GM18526 (cell line): ENCODE results near the gene VWC2.

ENCODE experiments used
- POLR2A ChIP-seq: IDR thresholded peaks from 3 replicates; pipeline ENCODE4 v1.6.1; 2011; ENCODE audit not compliant: insufficient read length; ENCODE audit errors: extremely low read depth

Gene VWC2

GRCh38 chr7:49773218-49773935 is at the start of gene VWC2:
VWC2 (plus strand) TSS chr7:49773638; CDS start chr7:49775436, 1,798 bp downstream.
- no peak for TF ChIP-seq POLR2A

- TF ChIP-seq POLR2A: no peak
Observed at GRCh38 chr7:49724071-49724470, 49.4 kb upstream of the VWC2 start.

GRCh38 chr7:49731836-49732235 is 41.6 kb upstream of the VWC2 start:
- no peak for TF ChIP-seq POLR2A

- TF ChIP-seq POLR2A: no peak
Observed at GRCh38 chr7:49762666-49763065, 10.8 kb upstream of the VWC2 start.

GRCh38 chr7:49763791-49764190 is 9.6 kb upstream of the VWC2 start:
- TF ChIP-seq POLR2A: no peak

GRCh38 chr7:49766966-49767365 is 6.5 kb upstream of the VWC2 start:
- no peak for TF ChIP-seq POLR2A

- no peak for TF ChIP-seq POLR2A
Observed at GRCh38 chr7:49767719-49768118, 5.7 kb upstream of the VWC2 start.

GRCh38 chr7:49768254-49768653 is 5.2 kb upstream of the VWC2 start:
- TF ChIP-seq POLR2A: no peak

- TF ChIP-seq POLR2A: no peak
Observed at GRCh38 chr7:49768835-49769234, 4.6 kb upstream of the VWC2 start.

GRCh38 chr7:49769285-49769857 is 4.1 kb upstream of the VWC2 start:
- TF ChIP-seq POLR2A: no peak

- TF ChIP-seq POLR2A: no peak
Observed at GRCh38 chr7:49770838-49771237, 2.6 kb upstream of the VWC2 start.

GRCh38 chr7:49771427-49772176 is 1.8 kb upstream of the VWC2 start:
- TF ChIP-seq POLR2A: no peak

- TF ChIP-seq POLR2A: no peak
Observed at GRCh38 chr7:49772916-49773217, 571 bp upstream of the VWC2 start.

GRCh38 chr7:49773936-49774458 is 559 bp downstream of the VWC2 start:
- TF ChIP-seq POLR2A: no peak

- TF ChIP-seq POLR2A: no peak
Observed at GRCh38 chr7:49774459-49775064, 1.1 kb downstream of the VWC2 start.
